HepG2 (cell line): Measurements from ENCODE around the gene KIAA0825. TPM values are rescaled to one million over a fixed set of nuclear protein-coding genes. Genes with fewer than 3 reads are reported as not detected.

ENCODE experiments used
- ARNT ChIP-seq: fragments of 450-650 bp; IDR thresholded peaks from 2 replicates; pipeline ENCODE4 v1.6.1; 2017
- ATF7 ChIP-seq, 2 experiments: fragments of 450-650 bp in 1 of 2; sonication (generic) in 1 of 2; formaldehyde crosslinking in 1 of 2; IDR thresholded peaks; 2 replicates each; pipeline versions ENCODE4 v1.4.0 to v1.6.1; 2016 to 2020; ENCODE audit warnings: antibody characterized with exemption in 1 of 2, mild to moderate bottlenecking in 1 of 2, missing genetic modification reagents in 1 of 2
- GFI1 ChIP-seq: sonication (generic); formaldehyde crosslinking; IDR thresholded peaks from 2 replicates; pipeline ENCODE4 v1.5.0; 2020; ENCODE audit warnings: missing genetic modification reagents, mild to moderate bottlenecking, borderline replicate concordance
- GLI4 ChIP-seq: sonication (generic); formaldehyde crosslinking; IDR thresholded peaks from 2 replicates; pipeline ENCODE4 v1.5.1; 2020; ENCODE audit warnings: missing genetic modification reagents, mild to moderate bottlenecking, moderate library complexity, borderline replicate concordance
- GLMP ChIP-seq: sonication (generic); formaldehyde crosslinking; IDR thresholded peaks from 2 replicates; pipeline ENCODE4 v1.9.0; 2021; ENCODE audit warnings: missing genetic modification reagents, mild to moderate bottlenecking, borderline replicate concordance
- HNRNPUL1 ChIP-seq: fragments of 200-400 bp; formaldehyde crosslinking; IDR thresholded peaks from 2 replicates; pipeline ENCODE4 v1.6.1; 2017; ENCODE audit warnings: low read depth, mild to moderate bottlenecking, low read length, moderate library complexity
- LBX2 ChIP-seq: sonication (generic); formaldehyde crosslinking; IDR thresholded peaks from 2 replicates; pipeline ENCODE4 v1.5.0; 2020; ENCODE audit warnings: missing genetic modification reagents, mild to moderate bottlenecking, borderline replicate concordance
- MBNL3 ChIP-seq: fragments of 250-450 bp; sonication (Bioruptor Pico); conservative IDR thresholded peaks from 2 replicates; pipeline ENCODE4 v1.8.0; 2022; ENCODE audit warnings: mild to moderate bottlenecking, inconsistent platforms
- MNT ChIP-seq: fragments of 450-650 bp; IDR thresholded peaks from 2 replicates; pipeline ENCODE4 v1.6.1; 2016
- NCOA2 ChIP-seq: sonication (generic); formaldehyde crosslinking; IDR thresholded peaks from 2 replicates; pipeline ENCODE4 v1.8.0; 2022; ENCODE audit warnings: inconsistent platforms
- SRF ChIP-seq: IDR thresholded peaks from 2 replicates; pipeline ENCODE4 v1.6.1; 2011; ENCODE audit warnings: mild to moderate bottlenecking, low read depth, low read length, moderate library complexity
- XRCC5 ChIP-seq: fragments of 200-400 bp; formaldehyde crosslinking; optimal IDR thresholded peaks from 2 replicates; pipeline ENCODE3; 2017; ENCODE audit warnings: mild to moderate bottlenecking, low read length
- ZBED4 ChIP-seq: sonication (generic); formaldehyde crosslinking; IDR thresholded peaks from 2 replicates; pipeline ENCODE4 v1.4.0; 2020; ENCODE audit warnings: missing genetic modification reagents, borderline replicate concordance
- ZBTB3 ChIP-seq: sonication (generic); formaldehyde crosslinking; IDR thresholded peaks from 2 replicates; pipeline ENCODE4 v1.4.0; 2020; ENCODE audit warnings: low read depth, mild to moderate bottlenecking, moderate library complexity, missing genetic modification reagents, borderline replicate concordance
- ZEB1 ChIP-seq: IDR thresholded peaks from 2 replicates; pipeline ENCODE4 v1.6.1; 2012; ENCODE audit warnings: mild to moderate bottlenecking, low read depth, inconsistent platforms; ENCODE audit not compliant: insufficient replicate concordance
- ZNF230 ChIP-seq: sonication (generic); formaldehyde crosslinking; IDR thresholded peaks from 2 replicates; pipeline ENCODE4 v1.4.0; 2020; ENCODE audit warnings: mild to moderate bottlenecking, missing genetic modification reagents
- ZNF367 ChIP-seq: sonication (generic); formaldehyde crosslinking; IDR thresholded peaks from 2 replicates; pipeline ENCODE4 v1.4.0; 2020; ENCODE audit warnings: missing genetic modification reagents, borderline replicate concordance
- ZNF549 ChIP-seq: sonication (generic); formaldehyde crosslinking; IDR thresholded peaks from 2 replicates; pipeline ENCODE4 v1.5.0; 2020; ENCODE audit warnings: missing genetic modification reagents
- ZNF724P ChIP-seq: sonication (generic); formaldehyde crosslinking; IDR thresholded peaks from 2 replicates; pipeline ENCODE4 v1.8.0; 2022; ENCODE audit warnings: missing genetic modification reagents, borderline replicate concordance
- ZNF777 ChIP-seq: sonication (generic); formaldehyde crosslinking; IDR thresholded peaks from 2 replicates; pipeline ENCODE4 v1.4.0; 2020; ENCODE audit warnings: missing genetic modification reagents
- ZNF878 ChIP-seq: sonication (generic); formaldehyde crosslinking; IDR thresholded peaks from 2 replicates; pipeline ENCODE4 v1.8.1; 2023; ENCODE audit warnings: mild to moderate bottlenecking, missing genetic modification reagents, moderate library complexity
- ZZZ3 ChIP-seq: sonication (generic); formaldehyde crosslinking; IDR thresholded peaks from 2 replicates; pipeline ENCODE4 v1.4.0; 2020; ENCODE audit warnings: missing genetic modification reagents, mild to moderate bottlenecking, borderline replicate concordance
- polyA plus RNA-seq, 8 experiments: library from polyadenylated mRNA; depleted of rRNA in 3 of 8; stranded (reverse) in 7 of 8; unstranded in 1 of 8; fragments of >200 nt; fragmentation: Illumina TruSeq in 4 of 8; extraction: Trizol in 4 of 8; gene quantifications; 2 replicates each; pipeline versions ENCODE4 v1.2.1 to v1.2.3, GENCODE V29; 2011 to 2016; ENCODE audit warnings: low read depth in 4 of 8, missing spikeins in 1 of 8, mixed read lengths in 1 of 8; ENCODE audit not compliant: insufficient read depth in 1 of 8
- total RNA-seq, 5 experiments: library from RNA; depleted of rRNA; stranded (reverse); fragments of >200 nt; fragmentation: Illumina TruSeq; extraction: Trizol; gene quantifications; 2 replicates each; pipeline ENCODE4 v1.2.3, GENCODE V29; 2016; ENCODE audit warnings: low read depth in 1 of 5

KIAA0825 gene
- total and polyA plus RNA-seq, 2 of the 13 experiments (the other 11 are each of a cell fraction or from before 2014, with no cell fraction given), result 0.05 to 0.51 TPM

- TF ChIP-seq ZNF230 (CRISPR knock-in tag), result peak; percentile 85
- peak; percentile 54 for TF ChIP-seq XRCC5
- 0 out of 2 replicates have a peak, but pooled peaks have one; percentile 10 for TF ChIP-seq NCOA2 (CRISPR knock-in tag)
- TF ChIP-seq HNRNPUL1, result no peak
- peak; percentile 79; the same call in 1 of the 2 replicates for TF ChIP-seq ZBED4 (CRISPR knock-in tag)
- TF ChIP-seq GLI4, result peak; percentile 33; the same call in 1 of the 2 replicates
- no peak for TF ChIP-seq ARNT
- peak; percentile 82 for TF ChIP-seq ZNF777 (CRISPR knock-in tag)
- peak; percentile 61 for TF ChIP-seq ZEB1
- no peak for TF ChIP-seq ZBTB3
- TF ChIP-seq MBNL3 (CRISPR knock-in tag), result no peak
- TF ChIP-seq ZZZ3 (CRISPR knock-in tag), result no peak; the same call in 1 of the 2 replicates
- TF ChIP-seq MNT, result peak; percentile 92
- TF ChIP-seq ZNF724P (CRISPR knock-in tag), result 0 out of 2 replicates have a peak, but pooled peaks have one; percentile 29
- TF ChIP-seq GFI1, result peak; percentile 46; the same call in 1 of the 2 replicates
- no peak for TF ChIP-seq SRF
- TF ChIP-seq GLMP, result no peak
- TF ChIP-seq LBX2 (CRISPR knock-in tag), result no peak
- no peak for TF ChIP-seq ZNF549 (CRISPR knock-in tag)
- TF ChIP-seq ATF7 (IDR thresholded peaks at IDR 0.05), result peak; percentile 30; the same call in 1 of the 2 replicates
- TF ChIP-seq ATF7 (CRISPR knock-in tag; IDR thresholded peaks at IDR 0.05), result no peak; the same call in 1 of the 2 replicates
- TF ChIP-seq ZNF367 (CRISPR knock-in tag), result 0 out of 2 replicates have a peak, but pooled peaks have one; percentile 16
- peak; percentile 74 for TF ChIP-seq ZNF878 (CRISPR knock-in tag)
Observed at GRCh38 chr5:94111209-94112004, 507.0 kb downstream of the KIAA0825 start (continued).
